HG03571 (cell line): ENCODE results near the gene PKIB.
"Not testable (repeated sequence)": the region's sequence is repeated elsewhere in the genome, so short reads cannot be mapped to it uniquely, and the experiment has no call there.

Source experiments
- ATAC-seq: cut with Tn5 transposase; IDR thresholded peaks from one replicate; pipeline ENCODE4 v1.9.1; 2021; ENCODE audit not compliant: unreplicated experiment

The PKIB gene

GRCh38 chr6:122609881-122610689, at the start of gene PKIB:
TSS of gene PKIB (plus strand) at chr6:122610405. CDS start at chr6:122717795, 107,390 bp downstream.
- ATAC-seq = peak; percentile 84

- no peak for ATAC-seq
Observed at GRCh38 chr6:122563364-122564052, 46.7 kb upstream of the PKIB start.

GRCh38 chr6:122564230-122564629, 46.0 kb upstream of the PKIB start:
- no peak for ATAC-seq

- ATAC-seq = no peak
Observed at GRCh38 chr6:122565708-122566107, 44.5 kb upstream of the PKIB start.

- no peak for ATAC-seq
Observed at GRCh38 chr6:122567034-122567433, 43.2 kb upstream of the PKIB start.

- ATAC-seq = no peak
Observed at GRCh38 chr6:122568350-122568749, 41.9 kb upstream of the PKIB start.

GRCh38 chr6:122568797-122569221, 41.4 kb upstream of the PKIB start:
- no peak for ATAC-seq

- ATAC-seq = no peak
Observed at GRCh38 chr6:122569230-122569771, 40.9 kb upstream of the PKIB start.

- no peak for ATAC-seq
Observed at GRCh38 chr6:122571888-122572287, 38.3 kb upstream of the PKIB start.

- no peak for ATAC-seq
Observed at GRCh38 chr6:122576888-122577287, 33.3 kb upstream of the PKIB start.

- ATAC-seq = no peak
Observed at GRCh38 chr6:122578961-122579360, 31.2 kb upstream of the PKIB start.

GRCh38 chr6:122580737-122581136, 29.5 kb upstream of the PKIB start:
- no peak for ATAC-seq

- ATAC-seq = no peak
Observed at GRCh38 chr6:122589115-122589514, 21.1 kb upstream of the PKIB start.

GRCh38 chr6:122598295-122598694, 11.9 kb upstream of the PKIB start:
- ATAC-seq = not testable (repeated sequence)

GRCh38 chr6:122604676-122605075, 5.5 kb upstream of the PKIB start:
- ATAC-seq = no peak

- ATAC-seq = no peak
Observed at GRCh38 chr6:122610690-122611455, 668 bp downstream of the PKIB start.

- no peak for ATAC-seq
Observed at GRCh38 chr6:122612838-122613237, 2.6 kb downstream of the PKIB start.

- no peak for ATAC-seq
Observed at GRCh38 chr6:122614303-122614702, 4.1 kb downstream of the PKIB start.

- ATAC-seq = no peak
Observed at GRCh38 chr6:122615409-122615808, 5.2 kb downstream of the PKIB start.

- no peak for ATAC-seq
Observed at GRCh38 chr6:122616877-122617276, 6.7 kb downstream of the PKIB start.

- no peak for ATAC-seq
Observed at GRCh38 chr6:122619309-122619708, 9.1 kb downstream of the PKIB start.
